MCF 10A (cell line): Measurements from ENCODE around the gene ACTL6B. TPM values are rescaled to one million over a fixed set of nuclear protein-coding genes. Genes with fewer than 3 reads are reported as not detected.

Experiments used
- BruUV-seq: library from RNA; stranded (reverse); fragments of 400-500 nt; replicated peaks from 2 replicates; lab custom pipeline; 2021; lab: Mats Ljungman, UMichigan
- CTCF ChIA-PET: fragments of 300-600 bp; sonication (Branson Sonifier 250); formaldehyde crosslinking; extraction: SDS; loops from one replicate; lab custom pipeline; 2021; ENCODE audit warnings: antibody characterized with exemption, inconsistent platforms; lab: Yijun Ruan, JAX
- POLR2A ChIA-PET: fragments of 300-600, 350-650 bp; sonication (Branson Sonifier 250); formaldehyde crosslinking; extraction: SDS; loops from one replicate; lab custom pipeline; 2020; ENCODE audit warnings: antibody characterized with exemption, inconsistent platforms; lab: Yijun Ruan, JAX
- DNase-seq: peaks from one replicate; pipeline ENCODE4 v3.0.0-alpha.2; 2018; ENCODE audit not compliant: unreplicated experiment
- H3K27ac Mint-ChIP-seq: one replicate; pipeline ENCODE4 v1.8.0; 2022; ENCODE audit warnings: mild to moderate bottlenecking, low read depth, mixed read lengths; ENCODE audit not compliant: unreplicated experiment
- H3K27me3 Mint-ChIP-seq: one replicate; pipeline ENCODE4 v1.8.0; 2022; ENCODE audit warnings: mixed read lengths; ENCODE audit not compliant: insufficient read depth, unreplicated experiment
- H3K36me3 Mint-ChIP-seq: one replicate; pipeline ENCODE4 v1.8.0; 2022; ENCODE audit warnings: mild to moderate bottlenecking, moderate library complexity, mixed read lengths; ENCODE audit not compliant: insufficient read depth, unreplicated experiment
- H3K4me1 Mint-ChIP-seq: one replicate; pipeline ENCODE4 v1.8.0; 2022; ENCODE audit warnings: mixed read lengths; ENCODE audit not compliant: insufficient read depth, unreplicated experiment
- H3K4me3 Mint-ChIP-seq: one replicate; pipeline ENCODE4 v1.8.0; 2022; ENCODE audit warnings: mild to moderate bottlenecking, moderate library complexity, mixed read lengths; ENCODE audit not compliant: unreplicated experiment
- H3K9me3 Mint-ChIP-seq: one replicate; pipeline ENCODE4 v1.8.0; 2022; ENCODE audit warnings: mixed read lengths; ENCODE audit not compliant: unreplicated experiment
- CTCF ChIP-seq: fragments of 200-600 bp; IDR thresholded peaks from one replicate; pipeline ENCODE4 v1.8.0; 2022; ENCODE audit warnings: antibody characterized with exemption, mild to moderate bottlenecking; ENCODE audit not compliant: unreplicated experiment
- intact Hi-C: fragments of 100-400 bp; cut with micrococcal nuclease; formaldehyde crosslinking; loops from 2 replicates; pipeline ENCODE4 v1.14.1; 2022
- total RNA-seq: library from RNA; stranded (reverse); gene quantifications from 2 replicates; pipeline ENCODE4 v1.2.3, GENCODE V29; 2022

Gene ACTL6B
- total RNA-seq, 1 experiment from 2014 or later = not detected

- Mint-ChIP-seq H3K4me1 (peaks cover 6% of the 10 kb centered on the region), H3K27me3 (no peaks in the 10 kb centered on the region), H3K27ac (peak overlapping the region; percentile 99), H3K36me3 (peaks cover 6% of the 10 kb centered on the region), H3K4me3 (peak overlapping the region; percentile 92), H3K9me3 (no peaks in the 10 kb centered on the region)
- CTCF ChIA-PET = interaction anchor here (0.7 to 2.7 kb wide), 12 partner anchors 12 to 898 kb away, joined by 3 to 21 read pairs (median 3); partner anchors contain the start of genes FBXO24, GNB2, LRCH4 and POP7
- POLR2A ChIA-PET = interaction anchor here (0.8 to 2.8 kb wide), 16 partner anchors 11 to 254 kb away, joined by 3 to 49 read pairs (median 4); partner anchors contain the start of genes FBXO24, GNB2, LRCH4 and MEPCE
- intact Hi-C loops = loop anchor here (2.0 kb wide), 1 partner anchor 62 kb away; no protein-coding TSS in a partner anchor
- TF ChIP-seq CTCF = no peak
- no peak for DNase-seq
- no TSS peak for BruUV-seq
These were observed 43.4 kb downstream of the ACTL6B start for GRCh38 chr7:100612730-100613390.

GRCh38 chr7:100611983-100612729 lies 44.1 kb downstream of the ACTL6B start, which contains the start of gene MOSPD3:
MOSPD3 (plus strand) TSS chr7:100612540; CDS start chr7:100612792, 252 bp downstream.
- ChIA-PET POLR2A (interaction anchor here (0.7 to 2.8 kb wide), 21 partner anchors 10 to 1049 kb away, joined by 3 to 49 read pairs (median 4); partner anchors contain the start of genes FBXO24, GNB2, LRCH4 and MEPCE), CTCF (interaction anchor here (0.7 to 2.7 kb wide), 11 partner anchors 17 to 897 kb away, joined by 3 to 21 read pairs (median 3); partner anchors contain the start of genes FBXO24, GNB2, LRCH4 and POP7)
- intact Hi-C loops = loop anchor here (2.0 kb wide), 1 partner anchor 63 kb away; no protein-coding TSS in a partner anchor
- Mint-ChIP-seq H3K4me1 (peaks cover 6% of the 10 kb centered on the region), H3K4me3 (peak within 1 kb of the TSS; percentile 92), H3K27ac (peak within 1 kb of the TSS; percentile 99), H3K27me3 (no peaks in the 10 kb centered on the region), H3K36me3 (peaks cover 6% of the 10 kb centered on the region), H3K9me3 (no peaks in the 10 kb centered on the region)
- BruUV-seq = no TSS peak
- peak; percentile 99 for DNase-seq
- TF ChIP-seq CTCF = no peak

GRCh38 chr7:100609958-100610357 lies 46.3 kb downstream of the ACTL6B start:
- BruUV-seq = no TSS peak
- Mint-ChIP-seq H3K36me3 (peaks cover 6% of the 10 kb centered on the region), H3K4me1 (peaks cover 6% of the 10 kb centered on the region), H3K9me3 (no peaks in the 10 kb centered on the region), H3K27ac (no peak overlapping the region), H3K4me3 (peak overlapping the region; percentile 92), H3K27me3 (no peaks in the 10 kb centered on the region)
- ChIA-PET POLR2A (no interaction called here), CTCF (interaction anchor here (0.8 kb wide), 1 partner anchor 82 kb away, joined by 5 read pairs; no protein-coding TSS in a partner anchor)
- TF ChIP-seq CTCF = no peak
- DNase-seq = no peak
- intact Hi-C loops = no loop called here
